HG02938 (cell line): ENCODE measurements around the gene PRRC2B.
"Not testable (repeated sequence)": the region's sequence is repeated elsewhere in the genome, so short reads cannot be mapped to it uniquely, and the experiment has no call there.

Experiments used
- ATAC-seq: cut with Tn5 transposase; IDR thresholded peaks from one replicate; pipeline ENCODE4 v1.9.1; 2021; ENCODE audit warnings: mild to moderate bottlenecking, moderate library complexity; ENCODE audit not compliant: unreplicated experiment

The PRRC2B gene

GRCh38 chr9:131530920-131531832, 137.3 kb downstream of the PRRC2B start, which contains the start of gene UCK1:
Gene UCK1 (minus strand): TSS chr9:131531263. CDS start chr9:131531174, 89 bp downstream.
- ATAC-seq, result peak; percentile 62

- ATAC-seq, result no peak
Measured at GRCh38 chr9:131534721-131535237, 140.9 kb downstream of the PRRC2B start.

- no peak for ATAC-seq
Measured at GRCh38 chr9:131537946-131538345, 144.1 kb downstream of the PRRC2B start.

DNA sequence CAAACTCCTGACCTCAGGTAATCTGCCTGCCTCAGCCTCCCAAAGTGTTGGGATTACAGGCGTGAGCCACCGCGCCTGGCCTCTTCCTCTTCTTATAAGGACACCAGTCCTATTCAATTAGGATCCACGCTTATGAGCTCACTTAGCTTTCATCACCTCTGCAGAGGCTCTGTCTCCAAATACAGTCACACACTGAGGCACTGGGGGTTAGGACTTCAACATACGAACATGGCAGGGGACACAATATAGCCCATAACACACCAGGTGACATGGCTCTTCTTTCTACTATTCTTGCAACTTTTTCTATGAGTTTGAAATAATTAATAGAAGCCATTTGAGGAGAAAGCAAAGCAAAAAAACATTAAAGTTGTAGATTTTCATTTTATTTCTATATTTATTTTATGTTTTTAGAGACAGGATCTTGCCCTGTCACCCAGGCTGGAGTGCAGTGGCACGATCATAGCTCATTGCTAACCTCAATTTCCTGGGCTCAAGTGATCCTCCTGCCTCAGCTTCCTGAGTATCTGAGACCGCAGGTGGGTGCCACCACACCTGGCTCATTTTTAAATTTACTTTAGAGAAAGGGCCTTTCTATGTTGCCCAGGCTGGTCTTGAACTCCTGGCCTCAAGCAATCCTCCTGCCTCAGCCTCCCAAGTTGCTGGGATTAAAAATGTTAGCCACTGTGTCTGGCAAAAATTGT, 145.5 kb downstream of the PRRC2B start:
- ATAC-seq, result no peak

DNA sequence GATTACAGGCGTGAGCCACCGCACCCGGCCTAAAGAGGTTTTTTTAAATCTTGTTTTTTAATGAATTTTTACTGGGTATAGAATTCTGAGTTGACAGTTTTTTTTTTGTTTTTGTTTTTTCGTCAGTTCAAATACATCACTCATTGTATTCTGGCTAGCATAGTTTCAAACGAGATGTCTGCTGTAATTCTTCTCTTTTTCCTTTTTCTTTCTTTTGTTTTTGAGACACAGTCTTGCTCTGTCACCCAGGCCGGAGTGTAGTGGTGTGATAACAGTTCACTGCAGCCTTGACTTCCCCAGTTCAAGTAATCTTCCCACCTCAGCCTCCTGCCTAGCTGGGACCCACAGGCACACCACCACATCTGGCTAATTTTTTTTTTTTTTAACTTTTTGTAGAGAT, 149.3 kb downstream of the PRRC2B start:
- no peak for ATAC-seq

- ATAC-seq, result no peak
Measured at GRCh38 chr9:131545003-131545785, 151.3 kb downstream of the PRRC2B start, which contains the start of gene PRRT1B. Gene PRRT1B (plus strand): TSS chr9:131545523. CDS start chr9:131545616, 93 bp downstream.

GRCh38 chr9:131545786-131546335, 152.0 kb downstream of the PRRC2B start:
- no peak for ATAC-seq

DNA sequence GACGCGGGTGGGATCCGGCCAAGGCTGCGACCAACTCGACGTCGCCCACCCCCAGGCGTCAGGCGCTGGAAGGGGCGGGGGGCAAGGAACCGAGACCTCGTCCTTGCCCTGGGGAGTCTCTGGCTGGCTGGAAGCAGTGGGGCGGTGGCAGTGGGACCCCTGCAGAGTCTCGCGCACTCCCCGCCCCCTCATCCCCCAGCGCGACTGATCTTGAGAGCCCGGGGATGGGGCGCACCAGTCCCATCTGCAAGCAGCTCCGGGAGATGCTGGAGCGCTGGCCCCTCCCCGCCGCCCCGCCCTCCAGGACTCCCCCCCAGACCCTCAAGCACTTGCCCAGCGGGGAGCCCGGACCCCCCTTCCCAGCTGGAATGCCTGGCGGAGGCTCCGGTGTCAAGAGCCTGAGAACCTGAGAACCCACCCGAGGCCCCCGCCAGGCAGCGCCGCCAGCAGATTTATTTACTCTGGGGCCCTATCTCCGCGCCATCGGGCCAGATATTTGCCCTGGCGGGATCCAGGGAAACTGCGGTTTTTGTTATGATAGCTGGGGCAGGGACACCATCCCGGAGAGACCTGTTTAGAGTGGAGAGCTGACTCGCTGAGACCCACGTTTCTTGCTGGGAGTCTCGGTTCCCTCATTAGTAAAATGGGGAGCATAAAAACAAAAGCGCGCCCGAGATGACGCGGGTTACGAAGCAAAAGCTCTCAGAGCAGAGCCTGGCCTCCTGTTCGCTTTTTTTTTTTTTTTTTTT, 152.6 kb downstream of the PRRC2B start:
- no peak for ATAC-seq

GRCh38 chr9:131549186-131549585, 155.3 kb downstream of the PRRC2B start:
- not testable (repeated sequence) for ATAC-seq
